PC-9 (cell line): ENCODE data around the gene FLYWCH2. TPM values are rescaled to one million over a fixed set of nuclear protein-coding genes. Genes with fewer than 3 reads are reported as not detected.

Source experiments
- BruUV-seq: library from RNA; stranded (reverse); fragments of 400-500 nt; replicated peaks from 2 replicates; lab custom pipeline; 2021; lab: Mats Ljungman, UMichigan
- CTCF ChIA-PET: fragments of 300-600 bp; sonication (Branson Sonifier 250); formaldehyde crosslinking; loops from one replicate; lab custom pipeline; 2022; ENCODE audit warnings: antibody characterized with exemption; lab: Charles Lee
- POLR2A ChIA-PET: fragments of 300-600 bp; sonication (Branson Sonifier 250); formaldehyde crosslinking; loops from one replicate; lab custom pipeline; 2022; ENCODE audit warnings: antibody characterized with exemption; ENCODE audit not compliant: unreplicated experiment; lab: Charles Lee
- DNase-seq, 2 experiments: peaks; one replicate each; pipeline versions ENCODE4 v3.0.0 to v3.0.0-alpha.2; 2015 to 2022; ENCODE audit warnings: mixed read lengths in 1 of 2
- H2AFZ ChIP-seq: fragments of 200-600 bp; sonication (generic); 2 replicates; pipeline ENCODE4 v1.8.1; 2017; ENCODE audit warnings: antibody characterized with exemption
- H3F3A ChIP-seq: fragments of 200-600 bp; sonication (generic); 2 replicates; pipeline ENCODE4 v1.8.1; 2017; ENCODE audit warnings: antibody characterized with exemption, mild to moderate bottlenecking, low read depth; ENCODE audit not compliant: insufficient read depth
- H3K27ac ChIP-seq: fragments of 200-600 bp; sonication (generic); 2 replicates; pipeline ENCODE4 v1.6.1; 2016; ENCODE audit warnings: mixed run types
- H3K27me3 ChIP-seq: fragments of 200-600 bp; sonication (generic); 2 replicates; pipeline ENCODE4 v1.6.1; 2016; ENCODE audit warnings: low read depth, mixed run types; ENCODE audit not compliant: insufficient read depth
- H3K36me3 ChIP-seq: fragments of 200-600 bp; sonication (generic); 2 replicates; pipeline ENCODE4 v1.6.1; 2016; ENCODE audit warnings: low read depth, mixed run types
- H3K4me1 ChIP-seq: fragments of 200-600 bp; sonication (generic); replicated peaks from 2 replicates; pipeline ENCODE4 v1.6.1; 2016; ENCODE audit warnings: mixed run types; ENCODE audit not compliant: insufficient read depth
- H3K4me2 ChIP-seq: fragments of 200-600 bp; sonication (generic); 2 replicates; pipeline ENCODE4 v1.6.1; 2017; ENCODE audit warnings: mixed run types
- H3K4me3 ChIP-seq: fragments of 200-600 bp; sonication (generic); 2 replicates; pipeline ENCODE4 v1.6.1; 2016; ENCODE audit warnings: mixed run types
- H3K79me2 ChIP-seq: fragments of 200-600 bp; sonication (generic); 2 replicates; pipeline ENCODE4 v1.6.1; 2017; ENCODE audit warnings: low read depth, mixed run types
- H3K9me2 ChIP-seq: fragments of 200-600 bp; sonication (generic); 2 replicates; pipeline ENCODE4 v1.8.1; 2017; ENCODE audit warnings: mild to moderate bottlenecking; ENCODE audit not compliant: insufficient read depth
- H3K9me3 ChIP-seq: fragments of 200-600 bp; sonication (generic); 2 replicates; pipeline ENCODE4 v1.8.1; 2016; ENCODE audit warnings: low read depth; ENCODE audit not compliant: insufficient read depth
- H4K20me1 ChIP-seq: fragments of 200-600 bp; sonication (generic); 2 replicates; pipeline ENCODE4 v1.8.1; 2017; ENCODE audit not compliant: insufficient read depth
- CTCF ChIP-seq: fragments of 200-600 bp; sonication (generic); conservative IDR thresholded peaks from 2 replicates; pipeline ENCODE4 v1.6.1; 2017; ENCODE audit warnings: mixed run types, antibody characterized with exemption, mild to moderate bottlenecking, moderate library complexity
- EZH2 ChIP-seq: fragments of 200-600 bp; sonication (generic); IDR thresholded peaks from 2 replicates; pipeline ENCODE4 v1.8.0; 2017; ENCODE audit warnings: antibody characterized with exemption, low read depth
- intact Hi-C: fragments of 100-400 bp; cut with micrococcal nuclease; formaldehyde crosslinking; loops from one replicate; pipeline ENCODE4 v1.10.0; 2022; ENCODE audit not compliant: unreplicated experiment
- total RNA-seq: library from RNA; stranded (reverse); gene quantifications from 2 replicates; pipeline ENCODE4 v1.2.3, GENCODE V29; 2021

Gene FLYWCH2
- total RNA-seq, 1 experiment from 2014 or later = 41.5 TPM

- peaks cover 11% of the 10 kb centered on the region; the same call in 1 of the 2 replicates for H3K4me1 ChIP-seq
- no peaks in the 10 kb centered on the region for H3K36me3 ChIP-seq
- no peak for DNase-seq
- BruUV-seq = no TSS peak
- no peak overlapping the region for H3K4me3 ChIP-seq
- H3K9me2 ChIP-seq = no peaks in the 10 kb centered on the region
- H4K20me1 ChIP-seq = no peaks in the 10 kb centered on the region
- no peaks in the 10 kb centered on the region for H3K27me3 ChIP-seq
- CTCF ChIA-PET = interaction anchor here (0.6 kb wide), 1 partner anchor 457 kb away, joined by 5 read pairs; no protein-coding TSS in a partner anchor
- POLR2A ChIA-PET = no interaction called here
- TF ChIP-seq EZH2 (no peak), CTCF (no peak)
- no peaks in the 10 kb centered on the region for H3K9me3 ChIP-seq
- intact Hi-C loops = no loop called here
- H3K79me2 ChIP-seq = no peaks in the 10 kb centered on the region
- H3K27ac ChIP-seq = no peak overlapping the region
- H3K4me2 ChIP-seq = no peak overlapping the region
- no peak overlapping the region for H2AFZ ChIP-seq
- H3F3A ChIP-seq = peaks cover 33% of the 10 kb centered on the region
These were observed 11.1 kb upstream of the FLYWCH2 start for GRCh38 chr16:2871926-2872325.

GRCh38 chr16:2874032-2874911 is 8.7 kb upstream of the FLYWCH2 start:
- H3K9me3 ChIP-seq = no peaks in the 10 kb centered on the region
- no peak for DNase-seq
- no peak overlapping the region for H3K4me3 ChIP-seq
- POLR2A ChIA-PET = interaction anchor here (0.6 kb wide), 3 partner anchors 90 to 910 kb away, joined by 3 to 36 read pairs (median 10); partner anchors contain the start of genes KCTD5, KREMEN2 and RPS2
- H2AFZ ChIP-seq = no peak overlapping the region
- no peaks in the 10 kb centered on the region for H3K27me3 ChIP-seq
- H3K4me1 ChIP-seq = 0 out of 2 replicates have a peak, but pooled peaks cover 6% of the 10 kb centered on the region
- intact Hi-C loops = loop anchor here (2.0 kb wide), 2 partner anchors 45 to 53 kb away; no protein-coding TSS in a partner anchor
- peak overlapping the region; percentile 23; the same call in 1 of the 2 replicates for H3K4me2 ChIP-seq
- H3K79me2 ChIP-seq = no peaks in the 10 kb centered on the region
- H3F3A ChIP-seq = peaks cover 13% of the 10 kb centered on the region
- H3K27ac ChIP-seq = no peak overlapping the region
- BruUV-seq = no TSS peak
- TF ChIP-seq EZH2 (no peak), CTCF (no peak)
- H3K9me2 ChIP-seq = no peaks in the 10 kb centered on the region
- no peaks in the 10 kb centered on the region for H4K20me1 ChIP-seq
- no peaks in the 10 kb centered on the region for H3K36me3 ChIP-seq
- CTCF ChIA-PET = interaction anchor here (0.6 to 0.7 kb wide), 6 partner anchors 17 to 1187 kb away, joined by 3 to 17 read pairs (median 8); partner anchors contain the start of gene PRSS21

- no peak overlapping the region for H3K27ac ChIP-seq
- peak; percentile 57 to 66 for DNase-seq
- no TSS peak for BruUV-seq
- H4K20me1 ChIP-seq = no peaks in the 10 kb centered on the region
- ChIA-PET POLR2A (interaction anchor here (0.6 kb wide), 3 partner anchors 89 to 910 kb away, joined by 3 to 36 read pairs (median 10); partner anchors contain the start of genes KCTD5, KREMEN2 and RPS2), CTCF (interaction anchor here (0.6 to 0.7 kb wide), 5 partner anchors 52 to 1186 kb away, joined by 3 to 17 read pairs (median 6); partner anchors contain the start of gene PRSS21)
- H3K4me3 ChIP-seq = no peak overlapping the region
- H2AFZ ChIP-seq = no peak overlapping the region
- TF ChIP-seq EZH2 = no peak
- peak; percentile 89 for TF ChIP-seq CTCF
- no peaks in the 10 kb centered on the region for H3K9me2 ChIP-seq
- no peaks in the 10 kb centered on the region for H3K9me3 ChIP-seq
- H3K79me2 ChIP-seq = no peaks in the 10 kb centered on the region
- no peaks in the 10 kb centered on the region for H3K36me3 ChIP-seq
- H3K27me3 ChIP-seq = no peaks in the 10 kb centered on the region
- peak overlapping the region; percentile 23; the same call in 1 of the 2 replicates for H3K4me2 ChIP-seq
- 0 out of 2 replicates have a peak, but pooled peaks cover 6% of the 10 kb centered on the region for H3K4me1 ChIP-seq
- H3F3A ChIP-seq = peaks cover 12% of the 10 kb centered on the region
- intact Hi-C loops = loop anchor here (2.0 kb wide), 2 partner anchors 44 to 52 kb away; no protein-coding TSS in a partner anchor
These were observed 8.1 kb upstream of the FLYWCH2 start for GRCh38 chr16:2874912-2875362.
